OCI-LY3 (cell line): ENCODE measurements around the gene F2RL2.

Experiments
- EZH2phosphoT487 ChIP-seq: fragments of 200-600 bp; shearing (Covaris generic); IDR thresholded peaks from 2 replicates; pipeline ENCODE4 v1.6.1; 2018; ENCODE audit warnings: antibody characterized with exemption, mixed run types, low read depth
- TF ChIP-seq, protein P1 (sequence below): fragments of 200-600, 300-600 bp; sonication (generic); IDR thresholded peaks from 2 replicates; pipeline ENCODE4 v1.5.1; 2014; ENCODE audit warnings: antibody characterized with exemption, low read length, low read depth

DNA sequence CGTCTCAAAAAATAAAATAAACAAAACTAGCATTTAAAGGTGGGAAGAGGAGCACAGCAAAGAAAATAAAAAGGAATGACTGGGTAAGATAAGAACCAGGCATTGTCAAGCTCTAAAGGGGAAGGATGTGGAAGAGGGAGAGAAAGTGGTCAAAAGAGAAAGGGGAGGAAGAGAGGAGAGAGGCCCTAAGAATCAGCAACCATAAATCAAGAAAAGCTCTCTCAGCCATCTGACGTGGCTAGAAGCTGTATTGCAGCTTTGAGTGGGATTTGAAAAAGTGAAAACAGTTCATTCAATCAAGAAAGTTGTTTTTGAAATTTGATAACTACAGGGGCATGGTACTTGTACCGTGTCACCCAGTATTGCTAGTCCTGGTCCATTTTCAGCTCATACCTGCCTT is 47.3 kb upstream of the F2RL2 start:
- TF ChIP-seq, protein P1, sequence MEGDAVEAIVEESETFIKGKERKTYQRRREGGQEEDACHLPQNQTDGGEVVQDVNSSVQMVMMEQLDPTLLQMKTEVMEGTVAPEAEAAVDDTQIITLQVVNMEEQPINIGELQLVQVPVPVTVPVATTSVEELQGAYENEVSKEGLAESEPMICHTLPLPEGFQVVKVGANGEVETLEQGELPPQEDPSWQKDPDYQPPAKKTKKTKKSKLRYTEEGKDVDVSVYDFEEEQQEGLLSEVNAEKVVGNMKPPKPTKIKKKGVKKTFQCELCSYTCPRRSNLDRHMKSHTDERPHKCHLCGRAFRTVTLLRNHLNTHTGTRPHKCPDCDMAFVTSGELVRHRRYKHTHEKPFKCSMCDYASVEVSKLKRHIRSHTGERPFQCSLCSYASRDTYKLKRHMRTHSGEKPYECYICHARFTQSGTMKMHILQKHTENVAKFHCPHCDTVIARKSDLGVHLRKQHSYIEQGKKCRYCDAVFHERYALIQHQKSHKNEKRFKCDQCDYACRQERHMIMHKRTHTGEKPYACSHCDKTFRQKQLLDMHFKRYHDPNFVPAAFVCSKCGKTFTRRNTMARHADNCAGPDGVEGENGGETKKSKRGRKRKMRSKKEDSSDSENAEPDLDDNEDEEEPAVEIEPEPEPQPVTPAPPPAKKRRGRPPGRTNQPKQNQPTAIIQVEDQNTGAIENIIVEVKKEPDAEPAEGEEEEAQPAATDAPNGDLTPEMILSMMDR, result no peak
- no peak for TF ChIP-seq EZH2phosphoT487
